HCT116 (cell line): Measurements from ENCODE around the gene MAN2C1. TPM values are rescaled to one million over a fixed set of nuclear protein-coding genes. Genes with fewer than 3 reads are reported as not detected.

ENCODE experiments used
- ATAC-seq: fragments of 200-7000 bp; cut with Tn5 transposase; 2 replicates; pipeline ENCODE4 v1.9.1; 2020; ENCODE audit warnings: mild to moderate bottlenecking, moderate library complexity
- BruUV-seq: library from RNA; stranded (reverse); fragments of 400-500 nt; replicated peaks from 2 replicates; lab custom pipeline; 2021; lab: Mats Ljungman, UMichigan
- CTCF ChIA-PET: fragments of 300-600 bp; sonication (Branson Sonifier 250); formaldehyde crosslinking; loops from one replicate; lab custom pipeline; 2021; ENCODE audit warnings: antibody characterized with exemption; lab: Charles Lee
- POLR2A ChIA-PET: fragments of 300-600, 350-600 bp; sonication (Branson Sonifier 250); formaldehyde crosslinking; loops from one replicate; lab custom pipeline; 2021; ENCODE audit warnings: antibody characterized with exemption; lab: Charles Lee
- RAD21 ChIA-PET, 2 experiments: fragments of 300-600 bp; sonication (Branson Sonifier 250); formaldehyde crosslinking; loops; one replicate each; lab custom pipeline; 2023; ENCODE audit warnings: low total read pairs in 2 of 2; ENCODE audit not compliant: uncharacterized antibody in 2 of 2, unreplicated experiment in 2 of 2, low non-redundant PET in 1 of 2; lab: Charles Lee
- DNase-seq: peaks from one replicate; pipeline ENCODE4 v3.0.0-alpha.2; 2010; ENCODE audit warnings: low read depth, low spot score
- H2AFZ ChIP-seq: fragments of 200-600 bp; shearing (Covaris generic), sonication (generic); 2 replicates; pipeline ENCODE4 v1.6.1; 2017; ENCODE audit warnings: low read depth, mixed run types, mixed read lengths, antibody characterized with exemption, low read length; ENCODE audit not compliant: poor library complexity, severe bottlenecking
- H3K27ac ChIP-seq: 2 replicates; pipeline ENCODE4 v1.5.1; 2012; ENCODE audit warnings: low read depth, low read length
- H3K27me3 ChIP-seq: fragments of 200-600 bp; sonication (generic); 2 replicates; pipeline ENCODE4 v1.6.1; 2016; ENCODE audit warnings: mixed run types, low read length, mixed read lengths; ENCODE audit not compliant: insufficient read depth
- H3K36me3 ChIP-seq, 2 experiments: fragments of 200-500 bp in 1 of 2; fragments of 200-600 bp in 1 of 2; sonication (Bioruptor generic) in 1 of 2; sonication (generic) in 1 of 2; 2 replicates each; pipeline versions ENCODE4 v1.5.1 to v1.6.1; 2014 to 2016; ENCODE audit warnings: low read length in 2 of 2, inconsistent platforms in 1 of 2, mixed read lengths in 1 of 2, mixed run types in 1 of 2; ENCODE audit not compliant: insufficient read depth in 2 of 2, control insufficient read depth in 1 of 2
- H3K4me1 ChIP-seq, 2 experiments: fragments of 200-600 bp in 1 of 2; sonication (generic) in 1 of 2; 2 replicates each; pipeline versions ENCODE4 v1.5.1 to v1.6.1; 2012 to 2017; ENCODE audit warnings: low read length in 2 of 2, inconsistent platforms in 1 of 2, mild to moderate bottlenecking in 1 of 2, mixed read lengths in 1 of 2, mixed run types in 1 of 2, moderate library complexity in 1 of 2; ENCODE audit not compliant: insufficient read depth in 2 of 2, control insufficient read depth in 1 of 2
- H3K4me2 ChIP-seq: fragments of 200-600 bp; sonication (generic); 2 replicates; pipeline ENCODE4 v1.6.1; 2017; ENCODE audit warnings: mixed run types, low read length, mixed read lengths
- H3K4me3 ChIP-seq, 2 experiments: fragments of 200-600 bp in 1 of 2; sonication (generic) in 1 of 2; replicated peaks in 1 of 2; 2 replicates each; pipeline ENCODE4 v1.5.1; 2011 to 2016; ENCODE audit warnings: low read length in 2 of 2, control low read depth in 1 of 2, low read depth in 1 of 2, mild to moderate bottlenecking in 1 of 2, mixed read lengths in 1 of 2, mixed run types in 1 of 2
- H3K79me2 ChIP-seq: fragments of 200-600 bp; sonication (generic); 2 replicates; pipeline ENCODE4 v1.6.1; 2017; ENCODE audit warnings: mild to moderate bottlenecking, mixed run types, low read length, moderate library complexity, mixed read lengths; ENCODE audit not compliant: insufficient read depth
- H3K9ac ChIP-seq: fragments of 200-600 bp; sonication (generic); 2 replicates; pipeline ENCODE4 v1.6.1; 2016; ENCODE audit warnings: low read length, mixed read lengths
- H3K9me2 ChIP-seq: fragments of 200-600 bp; sonication (generic), shearing (Covaris generic); 2 replicates; pipeline ENCODE4 v1.6.1; 2017; ENCODE audit warnings: mixed run types, mild to moderate bottlenecking, moderate library complexity; ENCODE audit not compliant: insufficient read depth
- H3K9me3 ChIP-seq, 2 experiments: fragments of 200-500 bp in 1 of 2; fragments of 200-600 bp in 1 of 2; sonication (Bioruptor generic) in 1 of 2; sonication (generic) in 1 of 2; 2 replicates each; pipeline ENCODE4 v1.6.1; 2014 to 2017; ENCODE audit warnings: low read length in 2 of 2, mixed read lengths in 2 of 2, inconsistent platforms in 1 of 2, low read depth in 1 of 2, mild to moderate bottlenecking in 1 of 2, mixed run types in 1 of 2, moderate library complexity in 1 of 2; ENCODE audit not compliant: control insufficient read depth in 1 of 2, insufficient read depth in 1 of 2
- H4K20me1 ChIP-seq: fragments of 200-600 bp; sonication (generic), shearing (Covaris generic); 2 replicates; pipeline ENCODE4 v1.6.1; 2017; ENCODE audit warnings: mixed run types, mild to moderate bottlenecking, moderate library complexity; ENCODE audit not compliant: insufficient read depth
- EGR1 ChIP-seq: IDR thresholded peaks from 2 replicates; pipeline ENCODE4 v1.6.1; 2012; ENCODE audit warnings: low read depth
- EZH2 ChIP-seq: fragments of 200-600 bp; sonication (generic); IDR thresholded peaks from 2 replicates; pipeline ENCODE4 v1.6.1; 2017; ENCODE audit warnings: antibody characterized with exemption, mixed run types
- EZH2phosphoT487 ChIP-seq: fragments of 200-600 bp; IDR thresholded peaks from 2 replicates; pipeline ENCODE4 v1.6.1; 2018; ENCODE audit warnings: antibody characterized with exemption, borderline replicate concordance
- JUND ChIP-seq: IDR thresholded peaks from 2 replicates; pipeline ENCODE4 v1.6.1; 2012
- POLR2A ChIP-seq: IDR thresholded peaks from 2 replicates; pipeline ENCODE4 v1.7.0; 2011; ENCODE audit warnings: borderline replicate concordance; ENCODE audit not compliant: insufficient read depth, insufficient read length; ENCODE audit errors: extremely low read depth
- POLR2AphosphoS5 ChIP-seq: IDR thresholded peaks from 2 replicates; pipeline ENCODE4 v1.6.1; 2011; ENCODE audit warnings: mild to moderate bottlenecking, low read depth, low read length, moderate library complexity
- RAD21 ChIP-seq: IDR thresholded peaks from 2 replicates; pipeline ENCODE4 v1.6.1; 2012; ENCODE audit warnings: low read depth, mild to moderate bottlenecking
- SP1 ChIP-seq: IDR thresholded peaks from 2 replicates; pipeline ENCODE4 v1.6.1; 2012; ENCODE audit warnings: low read depth
- SRF ChIP-seq: IDR thresholded peaks from 2 replicates; pipeline ENCODE4 v1.6.1; 2012; ENCODE audit warnings: low read depth
- TCF7L2 ChIP-seq: IDR thresholded peaks from 2 replicates; pipeline ENCODE4 v1.7.0; 2011; ENCODE audit warnings: borderline replicate concordance, inconsistent platforms; ENCODE audit not compliant: insufficient read depth, insufficient read length; ENCODE audit errors: extremely low read depth
- intact Hi-C: fragments of 100-400 bp; cut with micrococcal nuclease; formaldehyde crosslinking; loops from 2 replicates; pipeline ENCODE4 v1.10.0; 2022
- total RNA-seq: library from RNA; stranded (reverse); gene quantifications from one replicate; pipeline ENCODE4 v1.2.1, GENCODE V29; 2021; ENCODE audit not compliant: unreplicated experiment
- TF ChIP-seq, protein P1 (sequence below): IDR thresholded peaks from 2 replicates; pipeline ENCODE4 v1.6.1; 2011; ENCODE audit warnings: mild to moderate bottlenecking, low read length, moderate library complexity; ENCODE audit not compliant: insufficient replicate concordance; ENCODE audit errors: extremely low read depth
- TF ChIP-seq, protein P2 (sequence below): IDR thresholded peaks from 2 replicates; pipeline ENCODE4 v1.6.1; 2012

MAN2C1 gene
- total RNA-seq, 1 experiment from 2014 or later: 118 TPM

GRCh38 chr15:75407083-75407482 is 38.7 kb upstream of the MAN2C1 start:
- H4K20me1 ChIP-seq: no peaks in the 10 kb centered on the region
- H3K79me2 ChIP-seq: peaks cover 4% of the 10 kb centered on the region
- DNase-seq: no peak
- H3K36me3 ChIP-seq: peaks cover 53 to 63% of the 10 kb centered on the region in 2 experiments
- no peaks in the 10 kb centered on the region for H3K9me2 ChIP-seq
- POLR2A ChIA-PET: no interaction called here
- RAD21 ChIA-PET: no interaction called here
- H3K4me2 ChIP-seq: no peak overlapping the region
- no peaks in the 10 kb centered on the region for H3K4me1 ChIP-seq
- intact Hi-C loops: no loop called here
- TF ChIP-seq POLR2A (no peak), TCF7L2 (no peak), SP1 (no peak), SRF (no peak), RAD21 (no peak), EGR1 (no peak), JUND (no peak), EZH2 (no peak), POLR2AphosphoS5 (no peak), EZH2phosphoT487 (no peak)
- TF ChIP-seq, protein P1, sequence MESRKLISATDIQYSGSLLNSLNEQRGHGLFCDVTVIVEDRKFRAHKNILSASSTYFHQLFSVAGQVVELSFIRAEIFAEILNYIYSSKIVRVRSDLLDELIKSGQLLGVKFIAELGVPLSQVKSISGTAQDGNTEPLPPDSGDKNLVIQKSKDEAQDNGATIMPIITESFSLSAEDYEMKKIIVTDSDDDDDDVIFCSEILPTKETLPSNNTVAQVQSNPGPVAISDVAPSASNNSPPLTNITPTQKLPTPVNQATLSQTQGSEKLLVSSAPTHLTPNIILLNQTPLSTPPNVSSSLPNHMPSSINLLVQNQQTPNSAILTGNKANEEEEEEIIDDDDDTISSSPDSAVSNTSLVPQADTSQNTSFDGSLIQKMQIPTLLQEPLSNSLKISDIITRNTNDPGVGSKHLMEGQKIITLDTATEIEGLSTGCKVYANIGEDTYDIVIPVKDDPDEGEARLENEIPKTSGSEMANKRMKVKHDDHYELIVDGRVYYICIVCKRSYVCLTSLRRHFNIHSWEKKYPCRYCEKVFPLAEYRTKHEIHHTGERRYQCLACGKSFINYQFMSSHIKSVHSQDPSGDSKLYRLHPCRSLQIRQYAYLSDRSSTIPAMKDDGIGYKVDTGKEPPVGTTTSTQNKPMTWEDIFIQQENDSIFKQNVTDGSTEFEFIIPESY: no peak
- TF ChIP-seq, protein P2, sequence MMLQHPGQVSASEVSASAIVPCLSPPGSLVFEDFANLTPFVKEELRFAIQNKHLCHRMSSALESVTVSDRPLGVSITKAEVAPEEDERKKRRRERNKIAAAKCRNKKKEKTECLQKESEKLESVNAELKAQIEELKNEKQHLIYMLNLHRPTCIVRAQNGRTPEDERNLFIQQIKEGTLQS: no peak
- no peaks in the 10 kb centered on the region for H3K9me3 ChIP-seq
- no peak for ATAC-seq
- CTCF ChIA-PET: no interaction called here
- no peak overlapping the region for H3K9ac ChIP-seq
- no TSS peak for BruUV-seq
- H3K27me3 ChIP-seq: no peaks in the 10 kb centered on the region
- H2AFZ ChIP-seq: no peak overlapping the region
- H3K27ac ChIP-seq: no peak overlapping the region
- H3K4me3 ChIP-seq: no peak overlapping the region
